ENCODE data around the gene THOC5.
A peak's percentile ranks its signal among the peaks of the same experiment; 100 is the strongest.

THOC5 gene

GRCh38 chr22:29539105-29539504, 14.5 kb downstream of the THOC5 start:
- FAIRE-seq (no peak), DNase-seq (ENCODE audit: insufficient read length, low spot score) (no peak)
- no peak for TF ChIP-seq POLR2A (IDR thresholded peaks at IDR 0.05; ENCODE audit: low read depth, low read length)

GRCh38 chr22:29536411-29536810, 17.1 kb downstream of the THOC5 start:
- FAIRE-seq: no peak
- no peak for TF ChIP-seq POLR2A (IDR thresholded peaks at IDR 0.05; ENCODE audit: low read depth, low read length)
- DNase-seq (ENCODE audit: insufficient read length, low spot score): no peak

- FAIRE-seq: no peak
- TF ChIP-seq POLR2A (IDR thresholded peaks at IDR 0.05; ENCODE audit: low read depth, low read length): no peak
- DNase-seq (ENCODE audit: insufficient read length, low spot score): no peak
Measured at GRCh38 chr22:29531419-29531818, 22.1 kb downstream of the THOC5 start.

- FAIRE-seq (no peak), DNase-seq (ENCODE audit: insufficient read length, low spot score) (no peak)
- TF ChIP-seq POLR2A (IDR thresholded peaks at IDR 0.05; ENCODE audit: low read depth, low read length): no peak
Measured at GRCh38 chr22:29530716-29531115, 22.8 kb downstream of the THOC5 start.

- no peak for TF ChIP-seq POLR2A (IDR thresholded peaks at IDR 0.05; ENCODE audit: low read depth, low read length)
- FAIRE-seq (no peak), DNase-seq (ENCODE audit: insufficient read length, low spot score) (no peak)
Measured at GRCh38 chr22:29528144-29528543, 25.4 kb downstream of the THOC5 start.

GRCh38 chr22:29524442-29525191, 28.9 kb downstream of the THOC5 start:
- no peak for TF ChIP-seq POLR2A (IDR thresholded peaks at IDR 0.05; ENCODE audit: low read depth, low read length)
- FAIRE-seq: no peak
- DNase-seq (ENCODE audit: insufficient read length, low spot score): no peak

GRCh38 chr22:29523761-29524160, 29.8 kb downstream of the THOC5 start:
- DNase-seq (ENCODE audit: insufficient read length, low spot score) (no peak), FAIRE-seq (no peak)
- no peak for TF ChIP-seq POLR2A (IDR thresholded peaks at IDR 0.05; ENCODE audit: low read depth, low read length)

- no peak for DNase-seq (ENCODE audit: insufficient read length, low spot score)
- no peak for FAIRE-seq
- no peak for TF ChIP-seq POLR2A (IDR thresholded peaks at IDR 0.05; ENCODE audit: low read depth, low read length)
Measured at GRCh38 chr22:29521526-29521925, 32.0 kb downstream of the THOC5 start.

GRCh38 chr22:29520851-29521250, 32.7 kb downstream of the THOC5 start:
- TF ChIP-seq POLR2A (IDR thresholded peaks at IDR 0.05; ENCODE audit: low read depth, low read length): no peak
- DNase-seq (ENCODE audit: insufficient read length, low spot score) (peak; percentile 63), FAIRE-seq (peak; percentile 89)

- no peak for DNase-seq (ENCODE audit: insufficient read length, low spot score)
- FAIRE-seq: no peak
- TF ChIP-seq POLR2A (IDR thresholded peaks at IDR 0.05; ENCODE audit: low read depth, low read length): no peak
Measured at GRCh38 chr22:29519996-29520395, 33.6 kb downstream of the THOC5 start.

GRCh38 chr22:29518427-29518826, 35.1 kb downstream of the THOC5 start:
- no peak for FAIRE-seq
- TF ChIP-seq POLR2A (IDR thresholded peaks at IDR 0.05; ENCODE audit: low read depth, low read length): no peak
- DNase-seq (ENCODE audit: insufficient read length, low spot score): no peak

- FAIRE-seq: no peak
- TF ChIP-seq POLR2A (IDR thresholded peaks at IDR 0.05; ENCODE audit: low read depth, low read length): no peak
- DNase-seq (ENCODE audit: insufficient read length, low spot score): no peak
Measured at GRCh38 chr22:29517215-29517908, 36.2 kb downstream of the THOC5 start.

GRCh38 chr22:29512031-29512430, 41.5 kb downstream of the THOC5 start:
- FAIRE-seq: no peak
- TF ChIP-seq POLR2A (IDR thresholded peaks at IDR 0.05; ENCODE audit: low read depth, low read length): no peak
- DNase-seq (ENCODE audit: insufficient read length, low spot score): no peak

GRCh38 chr22:29511126-29511862, 42.3 kb downstream of the THOC5 start:
- DNase-seq (ENCODE audit: insufficient read length, low spot score): no peak
- no peak for FAIRE-seq
- no peak for TF ChIP-seq POLR2A (IDR thresholded peaks at IDR 0.05; ENCODE audit: low read depth, low read length)

All from H54 (cell line).